HG03442 (cell line): ENCODE results near the gene DELE1.
"Not testable (repeated sequence)": the region's sequence is repeated elsewhere in the genome, so short reads cannot be mapped to it uniquely, and the experiment has no call there.

ENCODE experiments used
- ATAC-seq: cut with Tn5 transposase; IDR thresholded peaks from one replicate; pipeline ENCODE4 v1.9.1; 2021; ENCODE audit warnings: mild to moderate bottlenecking, moderate library complexity; ENCODE audit not compliant: unreplicated experiment

DELE1 gene

GRCh38 chr5:141922827-141923447, 734 bp upstream of the DELE1 start:
- not testable (repeated sequence) for ATAC-seq

- no peak for ATAC-seq
These were observed 2.8 kb downstream of the DELE1 start for GRCh38 chr5:141926434-141926833.

GRCh38 chr5:141928051-141928450, 4.4 kb downstream of the DELE1 start:
- ATAC-seq: no peak

GRCh38 chr5:141929398-141930058, 5.9 kb downstream of the DELE1 start:
- no peak for ATAC-seq

GRCh38 chr5:141931694-141932093, 8.0 kb downstream of the DELE1 start:
- ATAC-seq: no peak

GRCh38 chr5:141933151-141933550, 9.5 kb downstream of the DELE1 start:
- ATAC-seq: no peak

GRCh38 chr5:141934099-141934844, 10.6 kb downstream of the DELE1 start:
- ATAC-seq: no peak

- no peak for ATAC-seq
These were observed 11.9 kb downstream of the DELE1 start for GRCh38 chr5:141935538-141935937.

GRCh38 chr5:141940695-141941271, 17.1 kb downstream of the DELE1 start:
- ATAC-seq: no peak

- no peak for ATAC-seq
These were observed 17.6 kb downstream of the DELE1 start for GRCh38 chr5:141941307-141941706.

GRCh38 chr5:141941779-141942178, 18.1 kb downstream of the DELE1 start:
- ATAC-seq: no peak

GRCh38 chr5:141942185-141942857, 18.6 kb downstream of the DELE1 start:
- ATAC-seq: no peak

GRCh38 chr5:141944076-141944475, 20.4 kb downstream of the DELE1 start:
- no peak for ATAC-seq

GRCh38 chr5:141945511-141946051, 21.9 kb downstream of the DELE1 start:
- ATAC-seq: no peak

GRCh38 chr5:141947316-141947715, 23.6 kb downstream of the DELE1 start:
- ATAC-seq: no peak

- ATAC-seq: no peak
These were observed 25.1 kb downstream of the DELE1 start for GRCh38 chr5:141948812-141949211.

- no peak for ATAC-seq
These were observed 25.8 kb downstream of the DELE1 start for GRCh38 chr5:141949511-141949910.

- ATAC-seq: no peak
These were observed 26.7 kb downstream of the DELE1 start for GRCh38 chr5:141950207-141951005.

GRCh38 chr5:141951332-141951781, 27.7 kb downstream of the DELE1 start:
- peak; percentile 75 for ATAC-seq

- ATAC-seq: no peak
These were observed 28.3 kb downstream of the DELE1 start for GRCh38 chr5:141952020-141952419.
